ENCODE measurements around the gene HOXC13. TPM values are rescaled to one million over a fixed set of nuclear protein-coding genes. Genes with fewer than 3 reads are reported as not detected.

HOXC13 gene
- total and polyA plus RNA-seq, 2 experiments from 2014 or later = 0.10 TPM; not detected in 1

- Histone ChIP-seq H3K36me3 (ENCODE audit: insufficient read depth) (no peaks in the 10 kb centered on the region), H3K9me2 (ENCODE audit: insufficient read depth) (no peaks in the 10 kb centered on the region), H2AFZ (no peak overlapping the region), H3K4me2 (no peak overlapping the region), H3K79me2 (replicated peaks; ENCODE audit: insufficient read depth) (no peaks in the 10 kb centered on the region), H3K4me1 (ENCODE audit: insufficient read depth) (peaks cover 23% of the 10 kb centered on the region; the same call in 1 of the 2 replicates), H3K27me3 (ENCODE audit: insufficient read depth) (peaks cover 100% of the 10 kb centered on the region), H4K20me1 (replicated peaks; ENCODE audit: insufficient read depth) (peaks cover 55% of the 10 kb centered on the region), H3K4me3 (no peak overlapping the region), H3K27ac (ENCODE audit: low read depth) (no peak overlapping the region), H3F3A (replicated peaks; ENCODE audit: low read depth) (peaks cover 34% of the 10 kb centered on the region)
- peaks cover 16% of the 10 kb centered on the region for H3K4me1 Mint-ChIP-seq
- H3K27me3 Mint-ChIP-seq (ENCODE audit: insufficient read depth, low read depth, poor library complexity) = peaks cover 97% of the 10 kb centered on the region
- no peak overlapping the region for H3K27ac Mint-ChIP-seq
- no peak for ATAC-seq
- no peak for TF ChIP-seq EZH2 (IDR thresholded peaks at IDR 0.05; ENCODE audit: low read depth, unreplicated experiment)
- TF ChIP-seq POLR2AphosphoS5 (IDR thresholded peaks at IDR 0.05; ENCODE audit: low read depth) = no peak
- no peak for TF ChIP-seq CREB1 (CRISPR knock-in tag; IDR thresholded peaks at IDR 0.05; ENCODE audit: low read depth)
- TF ChIP-seq CTCF (conservative IDR thresholded peaks at IDR 0.05; ENCODE audit: low read depth in 2 of 2) = no peak
- no peak for TF ChIP-seq STAT1 (IDR thresholded peaks at IDR 0.05; ENCODE audit: unreplicated experiment)
- TF ChIP-seq ETS1 (IDR thresholded peaks at IDR 0.05) = no peak
- no peak for TF ChIP-seq NANOG (IDR thresholded peaks at IDR 0.05; ENCODE audit: borderline replicate concordance)
- TF ChIP-seq ZNF114 (CRISPR knock-in tag; IDR thresholded peaks at IDR 0.05) = no peak
- TF ChIP-seq EZH2phosphoT487 (IDR thresholded peaks at IDR 0.05; ENCODE audit: unreplicated experiment) = no peak
- TF ChIP-seq JUNB (IDR thresholded peaks at IDR 0.05; ENCODE audit: unreplicated experiment) = no peak
- TF ChIP-seq ZNF462 (CRISPR knock-in tag; IDR thresholded peaks at IDR 0.05) = no peak
- no peak for TF ChIP-seq ZNF331 (CRISPR knock-in tag; IDR thresholded peaks at IDR 0.05; ENCODE audit: low read depth)
- TF ChIP-seq REST (IDR thresholded peaks at IDR 0.05; ENCODE audit: unreplicated experiment) = no peak
- no peaks in the 10 kb centered on the region; the same call in 2 of the 3 replicates for H3K9me3 Mint-ChIP-seq
- H3K36me3 Mint-ChIP-seq (ENCODE audit: low read depth) = no peaks in the 10 kb centered on the region; the same call in 2 of the 3 replicates
- H3K4me3 Mint-ChIP-seq = no peak overlapping the region
- no peak for DNase-seq (ENCODE audit: low spot score)
These were observed 2.6 kb downstream of the HOXC13 start for GRCh38 chr12:53941187-53941586.

Data from GM23338 (cell line).